Activated CD8-positive, alpha-beta T cell treated with anti-CD3 and anti-CD28 coated beads, Interleukin-2, amount 10 ng/mL, durations not matched to agents 7 days and 5 days (primary cell): ENCODE measurements around the gene INHBE. TPM values are rescaled to one million over a fixed set of nuclear protein-coding genes. Genes with fewer than 3 reads are reported as not detected.

Experiments used
- ATAC-seq: fragments of 150-1000 bp; cut with Tn5 transposase; one replicate; pipeline ENCODE4 v1.10.0; 2021; ENCODE audit warnings: moderate library complexity
- CTCF ChIA-PET: fragments of 350-600 bp; sonication (Branson Sonifier 250); formaldehyde crosslinking; loops from one replicate; lab custom pipeline; 2021; ENCODE audit warnings: antibody characterized with exemption; lab: Charles Lee
- POLR2A ChIA-PET: fragments of 350-600 bp; sonication (Branson Sonifier 250); formaldehyde crosslinking; loops from one replicate; lab custom pipeline; 2021; ENCODE audit warnings: antibody characterized with exemption; lab: Charles Lee
- DNase-seq: peaks from one replicate; pipeline ENCODE4 v3.0.0-alpha.2; 2020
- H3K27ac Mint-ChIP-seq: one replicate; pipeline ENCODE4 v1.8.0; 2021; ENCODE audit warnings: mild to moderate bottlenecking, mixed read lengths
- H3K27me3 Mint-ChIP-seq: one replicate; pipeline ENCODE4 v1.8.0; 2021; ENCODE audit warnings: low read depth, mixed read lengths
- H3K36me3 Mint-ChIP-seq: one replicate; pipeline ENCODE4 v1.8.0; 2021; ENCODE audit warnings: low read depth, mixed read lengths
- H3K4me1 Mint-ChIP-seq: one replicate; pipeline ENCODE4 v1.8.0; 2021; ENCODE audit warnings: low read depth, mixed read lengths
- H3K4me3 Mint-ChIP-seq: one replicate; pipeline ENCODE4 v1.8.0; 2021; ENCODE audit warnings: mild to moderate bottlenecking, mixed read lengths
- H3K9me3 Mint-ChIP-seq: one replicate; pipeline ENCODE4 v1.8.0; 2022; ENCODE audit warnings: mixed read lengths; ENCODE audit not compliant: insufficient read depth
- total RNA-seq, 2 experiments: library from RNA; stranded (reverse); gene quantifications; one replicate each; pipeline ENCODE4 v1.2.3, GENCODE V29; 2021

The INHBE gene
- total RNA-seq, 2 experiments from 2014 or later, result not detected

DNA sequence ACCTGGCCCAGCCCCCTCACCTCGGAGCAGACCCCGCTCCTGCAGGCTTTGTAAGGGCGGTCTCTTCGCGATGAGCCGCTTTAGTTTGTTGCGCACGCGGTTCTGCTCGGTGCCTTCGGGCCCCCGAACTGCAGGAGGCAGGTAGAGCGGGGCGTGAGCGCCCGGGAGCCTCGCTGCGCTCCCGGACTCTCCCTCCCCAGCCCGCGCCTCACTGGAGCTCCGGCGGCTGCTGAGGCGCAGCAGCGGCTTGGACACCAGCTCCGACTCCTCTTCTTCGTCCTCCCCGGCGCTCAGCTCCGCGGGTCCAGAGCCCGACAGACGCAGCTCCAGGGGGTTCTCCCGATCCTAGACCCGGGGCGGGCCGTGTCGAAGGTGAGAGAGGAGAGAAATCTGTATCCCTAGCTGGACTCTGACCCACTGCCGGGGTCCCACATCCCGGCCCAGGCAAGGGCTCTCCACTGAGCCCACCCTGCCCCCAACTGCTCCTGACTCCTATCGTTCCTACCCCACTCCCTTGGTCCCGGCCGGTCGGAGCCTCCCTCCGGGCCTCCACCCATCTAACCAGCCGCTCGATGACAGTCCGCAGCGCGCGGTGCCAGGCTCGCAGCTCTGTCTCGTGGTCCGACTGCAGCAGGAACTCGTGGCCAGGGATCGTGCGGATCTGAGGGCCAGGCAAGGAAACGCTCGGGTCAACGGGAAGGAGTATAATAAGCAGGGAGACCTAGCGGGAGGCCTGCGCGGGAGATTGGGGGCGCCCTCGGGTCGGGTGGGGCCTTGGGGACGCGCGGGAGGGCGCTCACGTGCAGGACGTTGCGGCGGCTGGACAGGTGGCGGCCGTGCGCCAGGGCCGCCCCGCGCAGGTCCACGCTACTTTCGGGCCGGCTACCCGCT is 20.4 kb downstream of the INHBE start:
- H3K36me3 Mint-ChIP-seq, result peaks cover 70% of the 10 kb centered on the region
- peak overlapping the region; percentile 99 for H3K27ac Mint-ChIP-seq
- peak overlapping the region; percentile 96 for H3K4me3 Mint-ChIP-seq
- ChIA-PET POLR2A (interaction anchor here (0.6 to 8.0 kb wide), 5 partner anchors 10 to 109 kb away, joined by 3 to 74 read pairs (median 7); partner anchors contain the start of genes GLI1 and MARS1), CTCF (interaction anchor here (0.6 to 4.7 kb wide), 9 partner anchors 10 to 45 kb away, joined by 3 to 57 read pairs (median 11); partner anchors contain the start of genes DDIT3, GLI1 and MARS1)
- no peak for DNase-seq
- no peaks in the 10 kb centered on the region for H3K27me3 Mint-ChIP-seq
- ATAC-seq, result no peak
- H3K4me1 Mint-ChIP-seq, result peaks cover 75% of the 10 kb centered on the region
- H3K9me3 Mint-ChIP-seq, result no peaks in the 10 kb centered on the region

DNA sequence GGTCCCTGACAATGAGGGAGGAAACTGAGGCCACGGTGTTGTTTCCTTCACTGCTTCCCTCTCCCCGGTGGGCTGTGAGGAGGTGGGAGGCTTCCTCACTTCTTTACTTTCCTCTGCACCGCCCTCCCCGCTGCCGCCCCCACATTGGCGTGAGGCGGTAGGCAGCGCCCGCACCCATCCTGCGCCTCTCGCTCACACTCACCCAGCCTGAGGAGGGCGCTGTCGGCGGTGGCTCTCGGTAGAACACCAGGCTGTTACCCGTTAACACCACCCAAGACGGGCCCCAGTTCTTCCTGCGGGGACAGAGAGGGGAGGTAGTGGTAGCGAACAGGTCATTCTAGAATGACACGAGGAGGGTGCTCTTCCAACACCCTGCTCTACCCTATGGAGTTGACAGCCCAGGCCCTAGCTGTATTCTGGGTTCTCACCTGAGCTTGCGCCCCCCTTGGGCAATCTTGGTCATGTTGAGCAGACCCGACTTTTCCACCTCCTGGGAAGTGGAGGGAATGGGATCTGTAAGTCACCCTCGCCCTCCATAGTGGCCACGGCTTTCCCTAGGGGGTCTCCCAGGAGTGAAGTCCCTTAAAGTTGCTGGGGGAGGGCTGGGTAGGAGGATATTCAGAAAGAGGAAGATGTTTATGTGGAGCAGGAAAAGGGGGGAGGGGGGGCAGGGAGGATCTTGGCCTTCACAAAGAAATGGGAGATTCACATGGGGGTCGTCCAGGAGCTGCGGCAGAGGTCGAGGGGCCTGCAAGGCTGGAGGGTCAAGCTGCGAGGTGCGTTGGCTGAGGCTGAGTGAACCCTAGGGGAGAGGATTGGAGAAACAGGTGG is 21.3 kb downstream of the INHBE start:
- no peaks in the 10 kb centered on the region for H3K27me3 Mint-ChIP-seq
- H3K4me3 Mint-ChIP-seq, result peak overlapping the region; percentile 96
- peak; percentile 13 for ATAC-seq
- H3K9me3 Mint-ChIP-seq, result no peaks in the 10 kb centered on the region
- peaks cover 63% of the 10 kb centered on the region for H3K36me3 Mint-ChIP-seq
- DNase-seq, result peak; percentile 79
- H3K4me1 Mint-ChIP-seq, result peaks cover 79% of the 10 kb centered on the region
- POLR2A ChIA-PET, result interaction anchor here (0.6 to 8.0 kb wide), 9 partner anchors 8 to 108 kb away, joined by 3 to 74 read pairs (median 11); partner anchors contain the start of genes DDIT3, GLI1 and MARS1
- CTCF ChIA-PET, result interaction anchor here (0.5 to 4.7 kb wide), 16 partner anchors 10 to 252 kb away, joined by 3 to 57 read pairs (median 6); partner anchors contain the start of genes GLI1, INHBE and MARS1
- H3K27ac Mint-ChIP-seq, result peak overlapping the region; percentile 99

DNA sequence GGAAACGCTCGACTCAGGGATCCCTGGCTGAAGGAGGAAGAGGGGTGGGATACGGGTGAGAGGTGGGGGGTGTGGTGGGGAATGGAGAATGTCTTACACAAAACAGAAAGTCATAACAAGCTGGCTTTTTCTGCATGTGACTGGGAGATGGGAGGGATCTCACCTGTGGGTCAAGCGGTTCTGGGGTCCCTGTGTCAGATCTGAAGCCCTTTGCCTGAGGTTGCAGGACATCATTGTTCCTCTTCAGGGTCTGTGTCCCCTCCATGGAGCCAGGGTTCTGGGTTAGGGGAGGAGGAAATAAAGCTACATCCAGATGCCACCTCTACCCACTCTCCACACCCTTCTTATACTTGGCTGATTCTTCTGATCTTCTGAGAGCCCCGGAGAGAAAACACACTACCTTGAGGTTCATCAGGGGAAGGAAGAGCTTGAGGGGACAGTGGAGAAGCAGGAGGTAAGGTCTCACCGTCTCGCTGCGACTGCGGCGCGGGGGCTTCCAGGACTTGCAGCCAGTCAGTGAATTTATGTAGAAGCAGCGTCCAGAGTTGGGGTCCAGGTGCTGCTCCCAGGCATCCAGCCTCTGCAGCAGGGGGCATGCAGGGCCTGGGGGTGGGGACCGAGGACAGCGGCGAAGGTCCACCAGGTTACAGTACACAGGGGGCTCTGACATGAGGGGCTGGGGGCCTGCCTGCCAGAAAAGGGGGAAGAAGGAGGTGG is 22.0 kb downstream of the INHBE start:
- ATAC-seq, result peak; percentile 3
- Mint-ChIP-seq H3K27me3 (no peaks in the 10 kb centered on the region), H3K36me3 (peaks cover 58% of the 10 kb centered on the region), H3K4me3 (peak overlapping the region; percentile 96), H3K4me1 (peaks cover 79% of the 10 kb centered on the region), H3K27ac (peak overlapping the region; percentile 99), H3K9me3 (no peaks in the 10 kb centered on the region)
- ChIA-PET POLR2A (interaction anchor here (0.5 to 8.0 kb wide), 9 partner anchors 9 to 1349 kb away, joined by 3 to 74 read pairs (median 11); partner anchors contain the start of genes DDIT3, ESYT1, GLI1 and MARS1), CTCF (interaction anchor here (0.5 to 4.7 kb wide), 20 partner anchors 10 to 253 kb away, joined by 3 to 57 read pairs (median 4); partner anchors contain the start of genes GLI1, INHBE and MARS1)
- DNase-seq, result peak; percentile 38

DNA sequence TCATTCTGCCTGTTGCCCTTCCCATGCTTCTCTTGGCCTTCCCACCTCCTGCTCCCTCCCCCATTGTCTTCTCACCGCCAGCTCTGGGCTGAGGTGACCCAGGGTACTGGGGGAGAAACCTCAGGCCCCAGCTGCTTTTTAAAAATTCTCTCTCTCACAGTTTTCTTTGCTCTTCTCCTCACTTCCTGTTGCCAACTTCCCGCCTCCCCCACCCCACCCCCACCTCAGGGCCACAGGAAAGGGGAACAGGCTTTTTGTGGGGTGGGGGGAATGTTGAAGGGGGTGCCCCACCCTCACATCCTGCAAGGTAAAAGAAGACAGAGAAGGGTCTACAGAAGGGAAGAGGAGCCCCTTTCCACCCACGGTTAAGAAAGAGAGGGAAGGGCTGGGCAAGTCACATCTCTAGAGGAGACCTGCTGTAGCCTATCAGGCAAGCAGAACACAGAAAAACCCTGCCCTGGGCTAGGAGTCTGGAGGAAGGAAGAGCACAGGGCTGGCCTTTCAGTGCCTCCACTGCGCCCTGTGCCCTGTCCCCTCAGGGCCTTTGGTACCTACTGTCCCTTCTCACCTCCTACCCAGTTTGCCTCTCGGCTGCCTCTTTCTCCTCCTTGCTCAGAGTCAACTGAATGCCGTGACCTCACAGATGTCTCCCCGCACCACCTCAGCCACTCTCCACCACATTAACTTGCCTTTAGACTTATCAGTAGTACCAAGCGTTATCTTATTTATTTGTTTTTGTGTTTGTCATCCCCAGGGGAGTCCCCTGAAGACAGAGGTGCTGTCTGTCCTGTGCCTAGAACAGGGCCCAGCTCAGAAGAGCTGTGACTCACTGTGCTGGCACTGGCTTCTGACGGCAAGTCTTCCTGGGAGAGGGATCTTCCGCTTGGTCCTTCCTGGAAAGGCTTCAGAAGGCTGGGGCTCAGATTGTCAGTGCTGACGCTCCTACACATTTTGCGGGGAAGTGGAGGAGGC is 22.9 kb downstream of the INHBE start:
- no peaks in the 10 kb centered on the region for H3K9me3 Mint-ChIP-seq
- POLR2A ChIA-PET, result interaction anchor here (0.5 to 8.0 kb wide), 9 partner anchors 8 to 1350 kb away, joined by 3 to 74 read pairs (median 11); partner anchors contain the start of genes DDIT3, ESYT1, GLI1 and MARS1
- H3K4me3 Mint-ChIP-seq, result peak overlapping the region; percentile 96
- CTCF ChIA-PET, result interaction anchor here (0.6 to 4.7 kb wide), 16 partner anchors 9 to 263 kb away, joined by 3 to 57 read pairs (median 6); partner anchors contain the start of genes DDIT3, GLI1, INHBE and MARS1
- H3K27ac Mint-ChIP-seq, result peak overlapping the region; percentile 99
- ATAC-seq (peak; percentile 54), DNase-seq (peak; percentile 72)
- H3K27me3 Mint-ChIP-seq, result no peaks in the 10 kb centered on the region
- peaks cover 72% of the 10 kb centered on the region for H3K4me1 Mint-ChIP-seq
- peaks cover 50% of the 10 kb centered on the region for H3K36me3 Mint-ChIP-seq

DNA sequence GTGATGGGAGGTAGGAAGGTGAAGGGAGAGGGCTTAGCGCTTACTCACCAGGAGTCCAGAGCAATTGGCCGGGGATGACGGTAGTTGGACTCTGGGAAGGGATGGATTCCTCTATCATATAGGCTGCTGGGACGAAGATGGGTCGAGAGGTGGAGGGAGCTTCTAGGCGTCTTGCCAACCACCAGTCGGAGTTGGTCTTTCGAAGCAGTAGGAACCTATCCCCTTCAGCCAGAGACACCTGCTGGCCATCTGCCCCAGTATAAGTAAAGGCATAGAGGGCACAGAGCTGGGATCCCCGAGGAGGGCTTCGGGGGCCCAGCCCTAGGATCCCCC is 23.9 kb downstream of the INHBE start:
- Mint-ChIP-seq H3K4me1 (peaks cover 72% of the 10 kb centered on the region), H3K27ac (peak overlapping the region; percentile 99), H3K27me3 (no peaks in the 10 kb centered on the region), H3K4me3 (peak overlapping the region; percentile 96), H3K36me3 (peaks cover 43% of the 10 kb centered on the region), H3K9me3 (no peaks in the 10 kb centered on the region)
- POLR2A ChIA-PET, result interaction anchor here (1.4 to 8.0 kb wide), 6 partner anchors 9 to 45 kb away, joined by 7 to 74 read pairs (median 12); partner anchors contain the start of genes DDIT3, GLI1 and MARS1
- CTCF ChIA-PET, result interaction anchor here (0.8 to 4.7 kb wide), 9 partner anchors 8 to 262 kb away, joined by 3 to 57 read pairs (median 3); partner anchors contain the start of genes DDIT3, GLI1, INHBE and MARS1
- ATAC-seq (peak; percentile 0), DNase-seq (no peak)

DNA sequence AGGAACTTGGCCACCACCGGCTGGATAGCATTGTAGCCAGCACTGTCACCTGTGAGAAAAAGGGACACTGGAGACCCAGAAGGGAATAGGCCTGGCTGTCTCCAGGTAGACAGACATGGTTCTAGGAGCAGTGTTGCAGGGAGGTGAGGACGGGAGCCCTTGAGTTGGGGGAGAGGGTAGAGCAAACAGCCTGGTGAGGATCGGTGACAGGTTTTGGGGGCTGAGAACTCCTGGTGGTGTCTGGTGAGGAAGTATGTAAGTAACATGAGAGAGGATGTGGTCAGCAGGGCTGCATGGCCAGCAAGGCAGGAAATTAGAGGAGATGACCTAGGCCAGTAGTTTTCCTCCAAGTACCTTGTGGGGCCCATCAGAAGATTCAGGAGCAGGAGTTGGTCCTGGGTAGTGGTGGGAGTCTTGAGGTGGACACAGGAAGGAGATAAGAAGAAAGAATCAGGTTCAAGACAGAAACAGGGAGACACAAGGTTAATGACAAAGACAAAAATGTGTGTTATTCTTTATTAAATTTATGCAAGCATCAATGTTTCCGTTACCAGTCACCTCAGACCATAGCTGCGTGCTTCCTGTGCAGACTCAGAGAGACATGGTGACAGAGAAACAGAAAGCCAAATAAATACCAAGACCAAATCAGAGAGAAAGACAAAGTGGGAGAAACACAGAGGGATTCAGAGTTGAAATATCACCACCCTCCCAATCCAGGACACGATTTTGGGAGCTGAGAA is 24.4 kb downstream of the INHBE start, which contains the start of gene ARHGAP9:
Gene ARHGAP9, minus strand, starts transcription at position 491 of the 740 bp plus-strand sequence. Its CDS starts 460 bp downstream, at position 31.
- H3K27me3 Mint-ChIP-seq, result no peaks in the 10 kb centered on the region
- peak within 1 kb of the TSS; percentile 99 for H3K27ac Mint-ChIP-seq
- H3K4me3 Mint-ChIP-seq, result peak within 1 kb of the TSS; percentile 96
- no peaks in the 10 kb centered on the region for H3K9me3 Mint-ChIP-seq
- peaks cover 37% of the 10 kb centered on the region for H3K36me3 Mint-ChIP-seq
- DNase-seq (peak; percentile 82), ATAC-seq (peak; percentile 57)
- H3K4me1 Mint-ChIP-seq, result peaks cover 67% of the 10 kb centered on the region
- ChIA-PET POLR2A (interaction anchor here (1.1 to 8.0 kb wide), 8 partner anchors 8 to 49 kb away, joined by 3 to 74 read pairs (median 8); partner anchors contain the start of genes DDIT3, GLI1 and MARS1), CTCF (interaction anchor here (0.8 to 4.7 kb wide), 9 partner anchors 7 to 262 kb away, joined by 3 to 57 read pairs (median 4); partner anchors contain the start of genes GLI1, INHBE and MARS1)

DNA sequence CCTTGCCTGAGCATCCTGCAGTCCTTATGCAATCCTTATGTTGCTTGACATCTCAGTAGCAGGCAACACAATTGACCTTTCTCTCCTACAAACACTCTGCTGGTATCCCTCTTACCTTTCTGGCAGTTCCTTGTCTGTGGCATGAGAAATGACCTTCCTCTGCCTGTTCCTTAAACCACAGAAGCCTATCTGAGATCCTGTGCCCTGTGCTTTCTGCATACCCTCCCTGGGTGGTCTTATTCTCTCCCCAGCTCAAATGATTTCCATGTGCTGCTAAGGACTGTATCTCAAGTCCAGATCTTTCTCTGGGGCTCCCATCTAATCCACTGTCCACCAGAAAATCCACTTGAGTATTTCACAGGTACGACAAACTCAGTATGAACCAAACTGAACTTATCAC is 26.6 kb downstream of the INHBE start:
- peaks cover 20% of the 10 kb centered on the region for H3K36me3 Mint-ChIP-seq
- ChIA-PET CTCF (interaction anchor here (2.7 to 3.1 kb wide), 2 partner anchors 11 to 23 kb away, joined by 8 to 19 read pairs; partner anchors contain the start of gene GLI1), POLR2A (interaction anchor here (8.0 kb wide), 1 partner anchor 21 kb away, joined by 74 read pairs; the partner anchor contains the start of gene GLI1)
- H3K4me3 Mint-ChIP-seq, result no peak overlapping the region
- H3K4me1 Mint-ChIP-seq, result peaks cover 54% of the 10 kb centered on the region
- H3K27ac Mint-ChIP-seq, result peak overlapping the region; percentile 99
- H3K9me3 Mint-ChIP-seq, result no peaks in the 10 kb centered on the region
- no peak for ATAC-seq
- H3K27me3 Mint-ChIP-seq, result no peaks in the 10 kb centered on the region
- DNase-seq, result no peak

DNA sequence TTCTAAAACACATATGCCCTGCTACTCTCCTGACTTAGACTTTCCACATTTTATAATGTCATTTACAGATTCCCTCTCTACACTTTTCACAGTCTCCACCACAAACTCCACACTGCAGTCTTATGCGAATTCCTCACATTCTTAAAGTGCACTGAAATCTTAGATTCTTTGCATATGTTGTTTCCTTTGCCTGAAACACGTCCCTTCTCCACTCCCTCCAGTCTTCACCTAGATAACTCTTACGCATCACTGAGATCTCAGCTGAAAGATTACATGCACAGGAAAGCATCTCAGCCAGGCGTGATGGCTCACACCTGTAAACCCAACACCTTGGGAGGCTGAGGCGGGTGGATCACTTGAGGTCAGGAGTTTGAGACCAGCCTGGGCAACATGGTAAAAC is 28.4 kb downstream of the INHBE start:
- no peak overlapping the region for H3K4me3 Mint-ChIP-seq
- H3K36me3 Mint-ChIP-seq, result peaks cover 8% of the 10 kb centered on the region
- ATAC-seq (no peak), DNase-seq (no peak)
- H3K27me3 Mint-ChIP-seq, result no peaks in the 10 kb centered on the region
- H3K9me3 Mint-ChIP-seq, result no peaks in the 10 kb centered on the region
- peaks cover 50% of the 10 kb centered on the region for H3K4me1 Mint-ChIP-seq
- H3K27ac Mint-ChIP-seq, result no peak overlapping the region
- ChIA-PET POLR2A (interaction anchor here (0.6 to 1.5 kb wide), 2 partner anchors 22 to 36 kb away, joined by 3 to 4 read pairs; partner anchors contain the start of gene DDIT3), CTCF (interaction anchor here (1.8 kb wide), 1 partner anchor 25 kb away, joined by 7 read pairs; no protein-coding TSS in a partner anchor)

DNA sequence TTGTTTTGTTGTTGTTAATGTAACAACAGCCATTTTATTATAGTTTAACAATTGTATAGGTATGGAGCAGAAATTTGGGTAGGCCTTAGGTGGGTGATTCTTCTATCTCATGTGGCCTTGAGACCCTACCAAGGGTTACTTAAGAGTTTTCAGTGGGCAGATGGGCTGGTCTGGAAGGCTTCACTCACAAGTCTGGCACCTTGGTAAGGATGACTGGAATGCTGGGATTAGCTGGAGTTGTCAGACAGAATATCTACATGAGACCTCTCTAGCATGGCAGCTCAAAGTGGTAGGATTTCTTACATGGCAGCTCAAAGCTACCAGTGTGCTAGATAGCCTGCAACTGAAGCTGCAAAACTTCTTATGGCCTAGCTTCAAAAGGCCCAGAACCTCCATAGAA is 30.6 kb downstream of the INHBE start:
- Mint-ChIP-seq H3K9me3 (no peaks in the 10 kb centered on the region), H3K27ac (no peak overlapping the region), H3K4me3 (no peak overlapping the region), H3K4me1 (peaks cover 45% of the 10 kb centered on the region), H3K27me3 (no peaks in the 10 kb centered on the region), H3K36me3 (peaks cover 26% of the 10 kb centered on the region)
- ChIA-PET POLR2A (interaction anchor here (0.7 to 2.4 kb wide), 3 partner anchors 9 to 35 kb away, joined by 3 to 14 read pairs (median 10); partner anchors contain the start of gene DDIT3), CTCF (interaction anchor here (1.0 to 2.9 kb wide), 3 partner anchors 8 to 27 kb away, joined by 3 to 22 read pairs (median 6); partner anchors contain the start of gene GLI1)
- ATAC-seq (no peak), DNase-seq (no peak)
